ENCODE results near the gene CCDC102A.
"Not testable (repeated sequence)": the region's sequence is repeated elsewhere in the genome, so short reads cannot be mapped to it uniquely, and the experiment has no call there.

CCDC102A gene

DNA sequence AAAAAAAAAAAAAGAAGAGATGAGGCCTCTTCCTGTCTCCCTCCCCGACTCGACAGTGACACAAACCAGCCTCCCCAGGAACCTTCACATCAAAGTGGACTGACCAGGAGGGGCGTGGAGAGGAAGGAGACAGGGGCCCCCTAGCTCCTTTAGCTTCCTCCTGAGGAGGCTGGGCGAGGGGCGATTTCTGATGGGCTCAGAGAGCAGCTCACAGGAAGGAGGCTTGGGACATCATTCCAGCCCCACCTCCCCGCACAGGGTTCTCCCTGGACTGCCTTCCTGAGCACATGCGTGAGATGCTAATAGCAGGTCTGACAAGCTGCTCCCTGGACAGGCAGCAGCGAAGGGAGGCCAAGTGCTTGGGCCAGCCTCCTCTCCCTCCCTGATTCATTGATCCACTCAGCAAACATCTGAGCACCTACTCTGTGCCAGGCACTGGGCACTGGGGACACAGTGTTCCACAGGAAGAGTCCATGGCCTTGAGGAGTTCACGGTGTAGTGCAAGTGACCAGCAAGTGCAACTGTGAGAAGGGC, 35.7 kb downstream of the CCDC102A start:
- no peak for DNase-seq (ENCODE audit: low read depth)

DNA sequence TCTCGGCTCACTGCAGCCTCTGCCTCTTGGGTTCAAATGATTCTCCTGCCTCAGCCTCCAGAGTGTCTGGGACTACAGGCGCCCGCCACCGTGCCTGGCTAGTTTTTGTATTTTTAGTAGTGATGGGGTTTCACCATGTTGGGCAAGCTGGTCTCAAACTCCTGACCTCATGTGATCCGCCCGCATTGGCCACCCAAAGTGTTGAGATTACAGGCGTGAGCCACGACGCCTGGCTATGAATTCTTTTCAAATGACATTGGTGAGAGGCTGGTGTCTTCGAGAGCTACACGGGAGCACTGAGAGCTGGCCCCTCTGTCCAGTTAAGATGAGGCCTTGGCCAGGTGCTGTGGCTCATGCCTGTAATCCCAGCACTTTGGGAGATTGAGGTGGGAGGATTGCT, 36.4 kb downstream of the CCDC102A start:
- not testable (repeated sequence) for DNase-seq (ENCODE audit: low read depth)

DNA sequence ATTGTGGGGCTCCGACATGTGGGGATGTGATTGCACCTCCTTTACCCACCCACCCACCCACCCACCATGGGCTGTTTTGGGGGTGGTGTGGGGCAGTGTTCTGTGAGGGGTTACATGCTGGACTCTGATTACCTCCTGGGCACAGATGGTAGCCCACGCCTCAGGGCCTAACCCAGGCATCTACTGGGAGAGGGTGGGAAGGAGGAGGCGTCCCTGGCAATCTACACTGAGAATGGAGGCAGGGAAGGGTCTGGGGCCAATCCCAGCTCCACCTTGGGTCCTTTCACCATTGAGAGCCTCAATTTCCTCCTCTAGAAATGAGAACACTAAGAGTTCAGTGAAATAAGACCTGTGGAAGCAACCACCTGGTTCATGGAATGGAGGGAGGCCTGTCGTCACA, 38.3 kb downstream of the CCDC102A start:
- no peak for DNase-seq (ENCODE audit: low read depth)

DNA sequence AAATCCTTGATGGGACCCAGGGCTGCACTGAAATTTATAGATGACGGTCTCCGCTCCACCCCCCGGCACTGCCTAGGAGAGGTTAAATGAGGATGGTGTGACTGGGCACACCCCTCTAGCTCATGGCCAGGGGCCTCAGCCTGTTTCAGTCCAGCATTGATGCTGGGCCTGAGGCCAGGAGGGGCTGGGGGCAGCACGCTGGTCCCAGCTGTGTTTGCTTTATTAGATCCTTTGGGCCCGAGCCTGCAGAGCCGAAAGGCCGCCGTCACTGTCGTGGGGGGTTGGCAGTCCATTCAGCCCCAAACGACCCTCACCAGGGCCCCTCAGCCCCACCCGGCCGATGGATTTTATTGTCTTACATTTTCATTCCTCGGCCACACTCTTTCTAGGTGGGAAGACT, 39.2 kb downstream of the CCDC102A start:
- DNase-seq (ENCODE audit: low read depth) = no peak

DNA sequence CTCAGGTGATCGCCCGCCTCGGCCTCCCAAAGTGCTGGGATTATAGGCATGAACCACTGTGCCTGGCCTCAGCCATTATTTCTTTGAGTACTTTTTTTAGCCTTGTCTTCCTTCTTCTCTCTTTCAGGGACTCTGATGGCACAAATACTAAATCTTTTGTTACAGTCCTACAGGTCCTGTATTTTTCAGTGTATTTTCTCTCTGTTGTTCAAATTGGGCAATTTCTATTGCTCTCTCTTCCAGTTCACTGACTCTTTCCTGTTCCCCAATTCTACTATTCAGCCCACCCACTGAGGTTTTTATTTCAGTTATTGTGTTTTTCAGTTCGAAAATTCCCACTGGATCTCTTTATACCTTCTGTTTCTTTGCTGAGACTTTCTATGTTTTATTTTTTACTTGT, 42.6 kb downstream of the CCDC102A start:
- no peak for DNase-seq (ENCODE audit: low read depth)

DNA sequence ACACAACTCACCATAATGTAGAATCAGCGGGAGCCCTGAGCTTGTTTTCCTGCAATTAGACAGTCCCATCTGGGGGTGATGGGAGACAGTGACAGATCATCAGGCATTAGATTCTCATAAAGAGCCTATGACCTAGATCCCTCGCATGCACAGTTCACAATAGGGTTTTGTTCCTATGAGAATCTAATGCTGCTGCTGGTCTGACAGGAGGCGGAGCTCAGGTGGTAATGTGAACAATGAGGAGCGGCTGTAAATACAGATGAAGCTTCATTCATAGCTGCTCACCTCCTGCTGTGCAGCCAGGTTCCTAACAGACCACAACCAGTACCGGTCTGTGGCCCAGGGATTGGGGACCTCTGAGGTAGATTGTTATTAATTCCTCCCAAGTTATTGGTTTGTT, 47.1 kb downstream of the CCDC102A start:
- DNase-seq (ENCODE audit: low read depth) = no peak

DNA sequence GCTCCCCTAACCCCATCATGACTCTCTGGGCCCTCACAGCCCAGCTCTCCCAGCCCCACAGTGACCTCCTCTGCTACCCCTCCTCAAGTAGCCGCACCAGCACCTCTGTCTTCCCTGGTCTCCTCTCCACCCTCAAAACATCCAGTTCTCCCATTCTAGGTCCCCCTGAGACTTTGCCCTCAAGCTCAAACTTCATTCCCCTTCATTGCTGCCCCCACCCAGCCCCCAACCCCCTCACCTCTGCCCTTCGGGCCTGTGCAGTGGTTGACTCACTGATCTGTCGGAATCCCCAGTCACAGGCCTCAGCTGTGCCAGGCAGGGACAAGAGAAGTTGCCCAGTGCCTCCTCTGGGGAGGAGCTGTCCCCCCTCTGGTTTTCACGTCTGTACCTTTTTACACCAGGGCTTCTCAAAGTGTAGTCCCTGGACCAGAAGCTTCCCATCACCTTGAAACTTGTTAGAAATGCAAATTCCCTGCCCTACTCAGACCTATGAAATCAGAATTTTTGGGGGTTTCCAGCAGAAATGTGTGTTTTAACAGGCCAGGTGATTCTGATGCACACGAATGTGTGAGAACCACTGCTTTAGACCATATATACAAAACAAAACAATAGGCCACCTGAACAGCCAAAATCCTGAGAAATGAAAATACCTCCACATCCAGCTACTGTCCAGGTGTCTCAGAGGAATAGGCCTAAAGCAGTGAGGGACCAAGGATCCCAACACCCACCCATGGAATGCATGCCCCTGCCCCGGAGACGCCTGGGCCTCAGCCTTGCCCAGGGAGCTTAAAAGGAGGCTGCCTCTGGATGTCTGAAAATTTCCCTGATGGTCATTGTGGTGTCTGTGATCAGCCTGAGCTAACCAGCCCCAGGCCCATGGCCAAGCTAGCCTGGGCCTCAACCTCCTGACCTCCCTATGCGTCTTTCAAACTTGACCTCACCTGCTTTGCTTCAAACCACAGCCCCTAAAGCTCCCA, 49.2 kb downstream of the CCDC102A start:
- no peak for DNase-seq (ENCODE audit: low read depth)

DNA sequence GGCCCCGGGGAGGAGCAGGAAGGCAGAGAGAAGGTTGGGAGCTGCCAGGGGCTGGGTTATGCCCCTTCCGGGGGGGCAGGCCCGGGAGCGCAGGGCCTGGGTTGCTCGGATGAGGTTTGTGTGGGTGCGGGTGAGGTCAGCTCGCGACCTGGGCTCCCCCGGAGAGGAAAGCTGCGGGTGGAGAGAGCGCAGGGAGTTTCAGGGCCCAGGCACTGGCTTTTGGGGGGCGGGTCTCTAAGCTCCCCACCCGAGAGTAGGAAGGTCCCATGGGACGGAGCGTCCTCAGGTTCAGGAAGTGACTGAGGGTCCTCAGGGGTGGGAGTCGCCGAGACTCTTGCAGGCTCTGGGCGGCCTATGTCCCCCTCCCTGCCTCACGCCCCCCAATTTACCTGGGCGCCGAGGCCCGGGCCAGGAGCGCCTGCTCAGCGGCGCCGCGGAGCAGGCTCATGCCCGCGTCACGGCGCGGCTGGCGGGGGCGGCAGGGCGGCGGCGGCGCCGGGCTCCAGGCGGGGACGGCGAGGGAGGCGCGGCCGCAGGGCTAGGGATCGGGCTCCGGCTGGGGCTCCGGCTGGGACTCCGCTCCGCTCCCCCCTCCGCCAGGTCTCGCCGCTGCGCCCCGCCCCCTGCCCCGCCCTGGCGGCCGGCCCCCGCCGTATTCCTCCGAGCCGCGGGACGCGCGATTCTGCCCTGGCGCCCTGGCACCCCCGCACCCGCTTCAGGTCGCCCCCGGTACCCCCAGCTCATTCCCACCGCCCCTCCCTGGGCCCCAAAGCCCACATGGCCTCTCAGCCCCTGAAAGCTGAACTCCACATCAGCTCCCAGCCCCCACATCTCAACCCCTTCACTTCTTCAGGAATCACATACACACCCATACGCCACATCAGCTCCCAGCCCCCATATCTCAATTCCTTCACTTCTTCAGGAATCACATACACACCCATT, 50.2 kb downstream of the CCDC102A start, which contains the start of gene DOK4:
TSS of gene DOK4 (minus strand) at position 578 of the 942 bp plus-strand sequence. CDS start 6,986 bp downstream, outside the sequence.
- peak; percentile 83 for DNase-seq (ENCODE audit: low read depth)

DNA sequence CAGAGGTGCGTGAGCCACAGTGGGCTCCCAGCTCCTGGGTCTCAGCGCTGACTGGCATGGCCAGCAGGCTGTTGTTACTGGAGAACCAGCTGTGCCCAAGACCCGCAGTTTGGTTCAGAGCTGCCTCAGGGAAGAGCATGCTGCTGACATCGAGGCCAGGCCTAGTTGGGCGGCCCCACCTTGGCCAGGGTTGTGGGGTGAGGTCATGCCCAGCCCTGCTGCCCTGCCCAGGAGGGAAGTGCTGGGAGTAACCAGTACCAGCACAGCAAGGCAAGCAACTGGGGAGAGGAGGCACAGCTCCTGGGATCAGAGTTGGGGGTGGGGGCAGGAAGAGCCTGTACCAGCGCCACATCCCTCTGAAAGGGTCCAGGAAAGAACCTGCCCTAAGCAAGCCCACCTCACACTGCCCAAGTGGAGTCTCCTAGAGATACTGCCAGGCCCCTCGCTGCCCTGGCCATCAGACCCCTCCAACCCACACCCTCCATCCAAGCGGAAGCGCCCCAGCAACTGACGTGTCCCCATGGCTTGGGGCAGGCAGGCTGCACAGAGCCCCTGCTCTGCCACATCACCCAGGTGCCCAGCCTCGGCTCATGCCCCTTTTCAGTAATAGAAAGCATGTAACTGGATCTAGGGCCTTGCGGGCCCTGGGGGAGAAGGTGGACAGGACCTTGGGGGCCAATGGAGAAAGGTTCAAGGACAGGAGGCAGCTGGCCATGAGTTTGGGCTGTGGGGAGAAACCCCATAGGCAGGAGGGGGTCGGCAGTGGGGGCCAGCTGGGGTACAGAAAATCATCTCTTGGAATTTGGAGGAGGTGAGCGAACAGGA, 51.1 kb downstream of the CCDC102A start:
- DNase-seq (ENCODE audit: low read depth) = no peak

DNA sequence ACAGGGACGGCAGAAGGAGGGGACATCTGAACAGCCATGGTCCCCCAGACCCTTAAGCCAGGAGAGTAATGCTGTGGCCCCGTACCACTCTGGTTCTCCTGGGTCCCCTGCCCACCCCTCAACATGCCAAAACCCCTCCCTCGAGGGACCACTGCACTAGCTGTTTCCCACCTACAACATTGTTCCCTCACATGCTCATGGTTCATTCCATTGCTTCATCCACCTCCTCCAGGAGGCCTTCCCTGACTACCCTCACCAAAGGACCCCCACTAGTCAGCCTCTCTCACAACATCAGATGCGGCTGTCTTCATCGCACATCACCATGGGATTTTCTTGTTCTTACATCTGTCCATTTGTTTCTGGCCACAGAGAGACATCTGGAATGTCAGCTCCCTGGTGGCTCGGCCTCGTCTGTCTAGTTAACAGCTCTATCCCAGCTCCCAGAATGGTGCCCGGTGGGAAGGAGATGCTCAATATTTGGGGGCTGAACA, 51.8 kb downstream of the CCDC102A start:
- no peak for DNase-seq (ENCODE audit: low read depth)

DNA sequence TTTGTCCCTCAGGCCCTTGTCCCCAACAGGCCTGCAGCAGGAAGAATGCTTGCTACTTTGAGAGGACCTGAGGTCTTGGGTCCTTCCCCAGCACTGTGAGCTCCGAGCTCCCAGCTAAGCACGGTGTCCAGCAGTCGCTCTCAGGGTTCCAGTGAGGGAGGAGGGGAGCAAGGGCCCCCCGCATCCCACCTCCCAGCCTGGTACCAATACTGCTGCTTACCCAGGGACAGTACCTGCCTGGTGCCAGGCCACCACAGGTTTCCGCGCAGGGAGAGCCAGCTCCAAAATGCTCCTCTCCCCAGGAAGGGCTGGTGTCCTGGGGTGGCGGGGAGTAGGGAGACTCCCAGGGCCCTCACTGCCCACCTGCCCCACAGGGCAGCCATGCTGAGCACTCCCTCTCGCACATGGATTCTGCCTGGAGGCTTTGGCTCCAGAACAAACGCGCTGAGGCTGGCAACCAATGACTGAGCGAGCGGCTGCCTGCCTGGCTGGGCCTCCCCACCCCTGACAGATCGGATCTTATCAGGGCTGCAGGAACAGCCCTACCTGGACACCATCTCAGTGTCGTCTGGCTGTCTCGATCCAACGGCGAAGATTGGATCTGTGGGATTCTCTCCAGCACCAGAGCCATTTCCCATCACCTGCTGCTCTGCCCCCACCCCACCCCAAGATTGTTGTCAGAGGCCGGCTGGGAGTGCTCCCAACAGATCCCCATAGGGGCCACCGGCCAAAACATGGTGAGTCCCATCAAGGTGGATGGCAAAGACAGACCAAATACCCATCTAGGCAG, 52.5 kb downstream of the CCDC102A start:
- DNase-seq (ENCODE audit: low read depth) = no peak

DNA sequence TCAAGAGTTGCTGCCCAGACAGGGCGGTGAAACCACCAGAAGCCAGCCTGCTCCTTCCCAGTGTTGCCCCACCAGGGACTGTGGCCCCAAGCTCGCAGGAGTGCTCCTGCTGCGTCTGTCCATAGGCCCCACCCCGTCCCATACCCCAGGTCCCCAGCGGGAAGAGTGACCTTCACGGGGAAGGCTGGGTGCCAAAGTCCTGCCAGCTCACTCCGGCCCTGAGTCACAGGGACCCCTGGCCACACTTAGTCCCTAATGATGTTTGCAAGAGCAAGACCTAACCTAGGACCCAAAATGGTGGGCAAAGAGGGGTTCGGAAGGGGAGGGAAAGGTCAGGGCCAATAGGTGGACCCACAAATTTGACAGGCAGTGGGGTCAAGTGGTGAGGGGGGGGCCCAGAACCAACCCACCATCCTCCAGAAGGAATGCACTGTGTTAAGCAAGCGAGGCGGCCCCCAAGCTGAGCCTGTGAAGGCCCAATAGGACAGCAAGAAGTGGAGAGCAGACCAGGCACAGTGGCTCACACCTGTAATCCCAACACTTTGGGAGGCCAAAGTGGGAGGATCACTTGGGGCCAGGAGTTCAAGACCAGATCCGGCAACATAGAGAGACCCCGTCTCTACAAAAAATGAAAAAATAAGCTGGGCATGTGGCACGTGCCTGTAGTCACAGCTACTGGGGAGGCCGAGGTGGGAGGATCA, 53.4 kb downstream of the CCDC102A start:
- no peak for DNase-seq (ENCODE audit: low read depth)

DNA sequence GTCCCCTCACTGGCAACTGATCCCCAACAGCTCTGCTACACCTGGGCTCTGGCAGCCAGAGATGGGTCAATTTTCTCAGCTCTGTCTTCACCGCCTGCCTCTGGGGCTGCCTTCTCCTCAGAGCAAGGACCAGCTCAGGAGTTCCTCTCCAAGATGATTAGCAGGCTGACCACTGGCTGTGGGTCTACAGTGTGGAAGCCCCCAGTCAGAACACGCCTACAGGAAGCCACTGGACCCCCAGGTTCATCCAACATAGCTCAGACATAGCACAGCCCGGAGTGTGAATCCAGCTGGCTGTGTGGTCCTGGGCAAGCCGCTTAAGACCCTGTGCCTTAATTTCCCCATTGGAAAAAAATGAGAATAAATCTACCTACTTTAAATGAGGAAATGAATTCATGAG, 55.0 kb downstream of the CCDC102A start:
- no peak for DNase-seq (ENCODE audit: low read depth)

DNA sequence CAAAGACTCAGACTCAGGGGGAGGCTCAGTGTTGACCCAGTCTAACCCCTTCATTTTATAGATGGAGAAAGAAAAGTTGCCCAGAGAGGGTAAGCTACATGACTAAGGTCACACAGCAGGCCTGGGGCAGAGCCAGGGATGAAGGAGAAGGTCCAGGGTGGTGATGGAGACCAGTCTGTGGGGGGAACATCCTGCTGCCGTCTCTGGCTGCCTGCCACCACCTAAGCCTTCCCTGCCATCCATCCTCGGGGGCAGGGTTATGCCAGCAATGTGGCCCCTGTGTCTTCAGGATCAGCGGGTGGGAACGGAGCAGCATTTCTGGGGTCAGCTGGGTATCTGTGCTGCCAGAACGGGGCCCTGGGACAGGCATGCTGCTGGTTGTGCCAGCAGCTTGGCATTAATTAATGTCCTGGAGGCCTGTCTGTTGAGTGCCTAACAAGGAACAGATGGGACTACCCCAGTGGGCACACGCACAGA, 55.6 kb downstream of the CCDC102A start:
- no peak for DNase-seq (ENCODE audit: low read depth)

DNA sequence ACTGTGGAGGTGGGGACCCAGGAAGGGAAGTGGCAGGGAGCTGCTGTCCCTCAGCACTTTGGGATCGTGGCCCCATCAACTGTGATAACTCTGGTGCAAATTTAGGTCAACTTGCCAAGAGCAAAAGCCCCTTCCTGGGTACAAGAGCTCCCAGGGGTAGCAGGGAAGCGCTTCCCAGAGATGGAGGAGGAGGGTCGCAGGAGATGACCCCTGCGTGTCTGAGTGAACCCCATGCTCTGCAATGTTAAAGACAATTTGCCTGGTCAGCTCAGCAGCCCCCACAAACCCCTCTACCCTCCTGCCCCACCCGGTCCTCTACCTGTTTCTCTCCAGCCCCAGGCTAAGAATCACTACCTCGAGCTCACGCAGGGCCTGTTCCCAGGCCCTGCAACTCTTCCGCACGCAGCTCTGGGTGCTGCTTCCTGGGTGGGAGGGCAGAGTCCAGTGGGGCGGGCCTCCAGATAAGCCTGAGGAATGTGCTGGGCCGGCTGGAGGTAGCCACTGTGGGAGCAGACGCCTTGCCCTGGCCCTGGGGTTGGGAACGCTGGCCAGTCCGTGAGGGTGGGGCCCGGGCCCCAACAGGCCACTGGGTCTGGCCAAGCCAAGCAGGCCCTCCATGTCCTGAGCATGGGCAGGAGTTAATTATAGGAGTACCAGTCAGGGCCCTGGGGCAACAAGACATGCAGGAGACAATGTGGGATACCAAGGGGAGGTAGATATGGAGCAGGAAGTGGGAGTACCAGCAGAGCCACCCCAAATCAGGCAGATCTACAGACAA, 56.2 kb downstream of the CCDC102A start:
- DNase-seq (ENCODE audit: low read depth) = no peak

DNA sequence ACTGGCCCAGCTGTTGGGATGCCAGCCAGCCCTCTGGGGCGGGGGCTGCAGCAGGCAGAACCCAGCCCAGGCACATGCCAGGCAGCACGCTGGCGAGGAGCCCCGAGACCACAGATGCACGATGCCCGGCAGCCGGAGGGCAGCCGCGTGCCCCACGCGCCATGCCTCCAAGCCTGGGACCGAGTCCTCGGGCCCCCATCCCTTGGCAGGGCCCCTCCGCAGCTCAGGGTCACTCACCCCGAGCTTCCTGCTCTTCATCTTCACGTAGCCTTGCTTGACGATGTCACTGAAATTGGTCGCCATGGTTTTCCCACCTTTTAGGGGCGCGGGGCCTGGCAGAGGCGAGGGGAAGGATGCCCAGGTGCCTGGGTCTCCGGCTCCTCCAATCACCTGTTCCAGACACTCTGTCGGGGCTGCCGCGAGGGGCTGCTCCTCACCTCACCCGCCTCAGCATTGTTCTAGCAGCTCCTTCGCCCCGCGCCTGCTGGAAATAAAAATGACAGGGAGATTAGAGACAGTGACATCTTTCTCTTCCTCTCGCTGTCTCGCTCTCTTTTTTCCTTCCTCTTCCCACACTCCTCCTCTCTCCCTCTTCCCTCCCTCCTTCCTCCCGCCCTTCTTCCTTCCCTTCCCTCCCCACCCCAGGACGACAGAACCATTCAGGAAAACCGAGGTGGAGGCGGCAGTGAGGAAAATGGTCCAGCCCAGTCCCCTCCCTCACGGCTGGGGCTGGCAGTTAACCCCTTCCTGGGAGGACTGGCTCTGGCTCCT, 57.0 kb downstream of the CCDC102A start:
- no peak for DNase-seq (ENCODE audit: low read depth)

DNA sequence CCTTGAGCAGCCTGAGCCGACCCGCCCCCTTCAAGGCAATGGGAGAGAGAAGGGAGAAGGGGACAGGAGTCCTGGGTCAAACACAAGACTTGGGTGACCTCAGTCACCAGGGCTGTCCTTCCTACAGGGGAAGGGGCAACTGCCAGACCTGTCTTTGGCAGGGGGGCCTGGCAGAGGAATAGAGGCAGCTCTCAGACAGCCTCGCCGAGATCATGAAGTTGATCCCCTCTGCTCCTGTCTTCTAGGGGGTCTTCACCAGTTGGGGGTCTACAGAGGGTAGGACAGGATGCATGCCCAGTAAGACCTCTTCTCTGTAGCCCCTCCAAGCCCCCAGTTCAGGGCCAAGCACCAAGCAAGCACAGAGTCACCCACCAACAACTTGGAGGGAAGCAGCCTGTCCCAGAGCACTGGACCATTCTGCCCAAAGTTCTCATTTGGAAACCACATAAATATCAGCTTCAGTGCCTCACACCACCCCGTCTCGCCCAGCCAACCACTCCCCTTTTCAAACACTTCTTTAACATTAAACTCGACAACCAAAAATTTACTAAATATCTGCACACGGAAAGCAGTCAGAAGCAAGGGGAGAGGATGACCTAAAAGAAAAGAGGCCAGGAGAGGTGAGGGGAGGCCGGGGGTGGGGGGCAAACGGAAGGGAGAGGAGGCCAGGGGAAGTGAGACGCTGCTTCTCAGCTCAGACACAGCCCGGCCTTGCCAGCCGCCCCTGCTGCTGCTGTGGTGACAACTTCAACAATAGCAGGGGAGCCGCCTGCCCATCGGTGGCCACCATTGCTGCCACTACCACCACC, 57.8 kb downstream of the CCDC102A start:
- DNase-seq (ENCODE audit: low read depth) = no peak

Data from activated T-cell treated with anti-CD3 and anti-CD28 coated beads for 48 hours (primary cell).